ENCODE data around the gene IFT43. TPM values are rescaled to one million over a fixed set of nuclear protein-coding genes. Genes with fewer than 3 reads are reported as not detected.

The IFT43 gene
- total RNA-seq, 1 experiment from 2014 or later, result 19.5 TPM

GRCh38 chr14:75967866-75968265 is 17.7 kb upstream of the IFT43 start:
- H3K4me3 ChIP-seq (ENCODE audit: low read depth, low read length), result no peak overlapping the region

GRCh38 chr14:75968456-75968855 is 17.1 kb upstream of the IFT43 start:
- Mint-ChIP-seq H3K9me3 (ENCODE audit: unreplicated experiment) (no peaks in the 10 kb centered on the region), H3K27ac (ENCODE audit: unreplicated experiment) (no peak overlapping the region), H3K4me1 (ENCODE audit: low read depth, unreplicated experiment) (peaks cover 13% of the 10 kb centered on the region), H3K27me3 (ENCODE audit: insufficient read depth, unreplicated experiment) (no peaks in the 10 kb centered on the region), H3K36me3 (ENCODE audit: insufficient read depth, unreplicated experiment) (peaks cover under 1% of the 10 kb centered on the region), H3K4me3 (ENCODE audit: unreplicated experiment) (no peak overlapping the region)
- Histone ChIP-seq H3K9me3 (no peaks in the 10 kb centered on the region), H3K36me3 (ENCODE audit: control insufficient read depth, insufficient read depth, low read length) (no peaks in the 10 kb centered on the region), H3K4me3 (ENCODE audit: low read depth, low read length) (no peak overlapping the region), H3K4me1 (peaks cover 8% of the 10 kb centered on the region), H3K27me3 (replicated peaks; ENCODE audit: control insufficient read depth, insufficient read depth, low read length) (no peaks in the 10 kb centered on the region)
- DNase-seq, result no peak
- ChIA-PET CTCF (interaction anchor here (1.5 kb wide), 1 partner anchor 62 kb away, joined by 4 read pairs; no protein-coding TSS in a partner anchor), POLR2A (no interaction called here)
- no TSS peak for BruUV-seq (replicated peaks)
- intact Hi-C loops (cut with micrococcal nuclease; ENCODE audit: unreplicated experiment), result no loop called here
- no peak for TF ChIP-seq CTCF (IDR thresholded peaks at IDR 0.05; ENCODE audit: insufficient read depth in 1 of 2, low read depth in 1 of 2, low read length in 1 of 2, severe bottlenecking in 1 of 2, unreplicated experiment in 1 of 2)

More at GRCh38 chr14:75967866-75968265, 17.7 kb upstream of the IFT43 start:
- H3K36me3 Mint-ChIP-seq (ENCODE audit: insufficient read depth, unreplicated experiment), result peaks cover 4% of the 10 kb centered on the region
- no TSS peak for BruUV-seq (replicated peaks)
- no peak overlapping the region for H3K4me3 Mint-ChIP-seq (ENCODE audit: unreplicated experiment)
- H3K27ac Mint-ChIP-seq (ENCODE audit: unreplicated experiment), result no peak overlapping the region
- intact Hi-C loops (cut with micrococcal nuclease; ENCODE audit: unreplicated experiment), result no loop called here
- H3K9me3 Mint-ChIP-seq (ENCODE audit: unreplicated experiment), result no peaks in the 10 kb centered on the region
- POLR2A ChIA-PET, result no interaction called here
- no peak for TF ChIP-seq CTCF (IDR thresholded peaks at IDR 0.05; ENCODE audit: insufficient read depth in 1 of 2, low read depth in 1 of 2, low read length in 1 of 2, severe bottlenecking in 1 of 2, unreplicated experiment in 1 of 2)
- CTCF ChIA-PET, result no interaction called here
- Histone ChIP-seq H3K4me1 (peaks cover 3% of the 10 kb centered on the region), H3K36me3 (ENCODE audit: control insufficient read depth, insufficient read depth, low read length) (no peaks in the 10 kb centered on the region), H3K9me3 (no peaks in the 10 kb centered on the region), H3K27me3 (replicated peaks; ENCODE audit: control insufficient read depth, insufficient read depth, low read length) (no peaks in the 10 kb centered on the region)
- no peak for DNase-seq
- no peaks in the 10 kb centered on the region for H3K27me3 Mint-ChIP-seq (ENCODE audit: insufficient read depth, unreplicated experiment)
- H3K4me1 Mint-ChIP-seq (ENCODE audit: low read depth, unreplicated experiment), result peaks cover 7% of the 10 kb centered on the region

GRCh38 chr14:75969126-75969525 is 16.4 kb upstream of the IFT43 start:
- Histone ChIP-seq H3K4me3 (ENCODE audit: low read depth, low read length) (no peak overlapping the region), H3K4me1 (peaks cover 8% of the 10 kb centered on the region), H3K27me3 (replicated peaks; ENCODE audit: control insufficient read depth, insufficient read depth, low read length) (no peaks in the 10 kb centered on the region), H3K9me3 (no peaks in the 10 kb centered on the region), H3K36me3 (ENCODE audit: control insufficient read depth, insufficient read depth, low read length) (no peaks in the 10 kb centered on the region)
- Mint-ChIP-seq H3K4me1 (ENCODE audit: low read depth, unreplicated experiment) (peaks cover 13% of the 10 kb centered on the region), H3K9me3 (ENCODE audit: unreplicated experiment) (no peaks in the 10 kb centered on the region), H3K27ac (ENCODE audit: unreplicated experiment) (no peak overlapping the region), H3K36me3 (ENCODE audit: insufficient read depth, unreplicated experiment) (no peaks in the 10 kb centered on the region), H3K4me3 (ENCODE audit: unreplicated experiment) (no peak overlapping the region), H3K27me3 (ENCODE audit: insufficient read depth, unreplicated experiment) (no peaks in the 10 kb centered on the region)
- DNase-seq, result no peak
- no TSS peak for BruUV-seq (replicated peaks)
- POLR2A ChIA-PET, result no interaction called here
- intact Hi-C loops (cut with micrococcal nuclease; ENCODE audit: unreplicated experiment), result no loop called here
- CTCF ChIA-PET, result interaction anchor here (1.5 kb wide), 1 partner anchor 62 kb away, joined by 4 read pairs; no protein-coding TSS in a partner anchor
- no peak for TF ChIP-seq CTCF (IDR thresholded peaks at IDR 0.05; ENCODE audit: insufficient read depth in 1 of 2, low read depth in 1 of 2, low read length in 1 of 2, severe bottlenecking in 1 of 2, unreplicated experiment in 1 of 2)
